ENCODE measurements around the gene ALK. TPM values are rescaled to one million over a fixed set of nuclear protein-coding genes. Genes with fewer than 3 reads are reported as not detected.

Gene ALK
- total RNA-seq, 1 experiment from 2014 or later: not detected

DNA sequence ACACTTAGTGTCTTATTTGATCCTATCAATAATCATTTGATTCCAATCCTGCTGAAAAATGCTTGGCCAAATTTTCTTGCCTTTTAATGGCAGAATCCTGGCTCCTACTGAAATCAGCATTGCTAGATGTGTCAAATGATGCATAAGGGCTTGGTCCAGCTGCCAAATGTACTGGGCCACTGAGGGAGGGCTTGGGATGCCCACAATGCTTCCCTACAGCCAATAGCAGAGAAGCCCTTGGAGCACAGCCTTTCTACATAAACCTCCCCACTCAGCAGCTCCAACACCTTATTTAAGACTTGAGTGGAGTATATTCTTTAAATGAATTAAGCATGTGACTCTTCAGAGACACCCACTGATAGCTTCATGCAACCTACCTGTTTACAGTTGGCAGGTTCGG, 3.6 kb downstream of the ALK start:
- no peak overlapping the region for H2BK120ac ChIP-seq (ENCODE audit: low read depth, low read length, poor library complexity, severe bottlenecking)
- H2AK5ac ChIP-seq (ENCODE audit: insufficient read length, low read length): no peak overlapping the region
- H3K27me3 ChIP-seq (ENCODE audit: insufficient read depth, low read length): peaks cover 24% of the 10 kb centered on the region
- no peak overlapping the region for H3T11ph ChIP-seq (ENCODE audit: low read length)
- no peak overlapping the region for H3K18ac ChIP-seq (ENCODE audit: insufficient read length, low read depth, low read length)
- no peak overlapping the region for H3K4me2 ChIP-seq (ENCODE audit: insufficient read depth, insufficient read length, low read length)
- H4K20me1 ChIP-seq (ENCODE audit: control insufficient read depth, insufficient read depth, insufficient read length): no peaks in the 10 kb centered on the region
- H2BK20ac ChIP-seq (ENCODE audit: low read depth, low read length, poor library complexity, severe bottlenecking): no peak overlapping the region
- H3K27ac ChIP-seq (ENCODE audit: insufficient read length, low read depth, low read length): no peak overlapping the region
- H3K4ac ChIP-seq (ENCODE audit: low read depth, low read length): no peak overlapping the region
- H3K23me2 ChIP-seq (ENCODE audit: insufficient read length, low read depth, low read length, poor library complexity, severe bottlenecking): peaks cover 17% of the 10 kb centered on the region
- H3K27ac Mint-ChIP-seq: no peak overlapping the region
- no peaks in the 10 kb centered on the region for H3K4me1 ChIP-seq (ENCODE audit: insufficient read depth, low read length)
- H3K14ac ChIP-seq (ENCODE audit: insufficient read depth, low read length): no peak overlapping the region
- no peak overlapping the region for H2BK5ac ChIP-seq (ENCODE audit: insufficient read length, low read length)
- H4K91ac ChIP-seq (ENCODE audit: insufficient read length, low read depth, low read length): no peak overlapping the region
- no peaks in the 10 kb centered on the region for H3K79me1 ChIP-seq (ENCODE audit: insufficient read depth, low read depth, low read length, poor library complexity, severe bottlenecking)
- H3K79me2 ChIP-seq (ENCODE audit: insufficient read depth, low read length): no peaks in the 10 kb centered on the region
- peaks cover 5 to 14% of the 10 kb centered on the region in 2 experiments for H3K4me1 Mint-ChIP-seq
- no peak overlapping the region for H3K4me3 Mint-ChIP-seq
- no peak overlapping the region for H4K5ac ChIP-seq (ENCODE audit: insufficient read length, low read depth, low read length)
- H3K36me3 Mint-ChIP-seq (ENCODE audit: insufficient read depth in 1 of 3, low read depth in 3 of 3): no peaks in the 10 kb centered on the region
- no peak overlapping the region for H2BK15ac ChIP-seq (ENCODE audit: low read depth, low read length)
- DNase-seq: no peak
- no peak overlapping the region for H4K8ac ChIP-seq (replicated peaks; ENCODE audit: insufficient read length, low read depth, low read length)
- no peak overlapping the region for H3K56ac ChIP-seq (ENCODE audit: insufficient read length, low read depth, low read length)
- peaks cover 91% of the 10 kb centered on the region for H3K27me3 Mint-ChIP-seq (ENCODE audit: low read depth)
- H2BK12ac ChIP-seq (ENCODE audit: insufficient read length, low read depth, low read length): no peak overlapping the region
- H3K23ac ChIP-seq (ENCODE audit: insufficient read length, low read depth, low read length): no peak overlapping the region
- H2AFZ ChIP-seq (ENCODE audit: low read length): no peak overlapping the region
- no CpG with 5 or more reads among the region's 1 CpG for WGBS (ENCODE audit: extremely low coverage, insufficient read length, low lambda C conversion rate)
- no peaks in the 10 kb centered on the region for H3K9me3 Mint-ChIP-seq
- no peak overlapping the region for H3K9ac ChIP-seq (ENCODE audit: extremely low read depth, insufficient read length, low read length)
- H3K9me3 ChIP-seq (ENCODE audit: control insufficient read depth, low read depth, low read length): no peaks in the 10 kb centered on the region
- TF ChIP-seq CTCF (conservative IDR thresholded peaks at IDR 0.05): no peak
